ENCODE results near the gene SLC16A1.

Gene SLC16A1

DNA sequence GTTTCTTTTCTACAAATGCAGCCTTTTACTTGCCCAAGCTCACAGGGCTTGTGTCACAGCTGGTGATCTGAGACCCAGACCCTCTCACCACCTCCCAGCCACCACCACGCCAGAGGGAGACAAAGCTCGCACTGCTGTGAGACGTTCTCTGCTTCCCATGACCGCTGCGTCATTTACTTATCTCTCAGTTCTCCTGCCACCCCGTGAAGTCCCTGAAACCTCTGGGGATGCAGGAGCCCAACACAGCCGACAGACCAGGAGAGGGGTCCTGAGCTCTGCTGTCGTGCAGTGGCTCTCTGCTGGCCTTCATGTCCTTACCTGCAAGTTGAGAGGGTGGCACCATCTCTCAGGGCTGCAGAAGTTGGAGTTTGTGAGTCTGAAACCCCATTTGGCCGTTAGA, 77.7 kb downstream of the SLC16A1 start:
- no peak for DNase-seq

DNA sequence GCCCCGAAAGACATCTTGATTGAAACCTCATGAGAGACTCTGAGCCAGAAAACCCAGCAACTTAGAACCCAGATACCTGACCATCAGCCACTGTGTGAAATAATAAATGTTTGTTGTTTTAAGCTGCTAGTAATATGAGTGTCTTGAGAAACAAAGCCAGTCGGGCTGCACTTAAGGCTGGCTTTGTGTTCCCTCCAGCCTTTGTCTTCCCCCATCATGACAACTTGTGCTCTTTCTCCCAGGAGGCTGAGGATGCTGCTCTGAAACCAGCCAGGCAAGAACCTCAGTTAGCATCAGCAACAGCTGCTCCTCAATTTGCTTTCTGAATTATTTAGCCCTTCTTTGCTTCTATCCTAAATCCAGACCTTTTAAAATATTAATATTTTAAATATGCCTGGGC, 78.2 kb downstream of the SLC16A1 start:
- no peak for DNase-seq

DNA sequence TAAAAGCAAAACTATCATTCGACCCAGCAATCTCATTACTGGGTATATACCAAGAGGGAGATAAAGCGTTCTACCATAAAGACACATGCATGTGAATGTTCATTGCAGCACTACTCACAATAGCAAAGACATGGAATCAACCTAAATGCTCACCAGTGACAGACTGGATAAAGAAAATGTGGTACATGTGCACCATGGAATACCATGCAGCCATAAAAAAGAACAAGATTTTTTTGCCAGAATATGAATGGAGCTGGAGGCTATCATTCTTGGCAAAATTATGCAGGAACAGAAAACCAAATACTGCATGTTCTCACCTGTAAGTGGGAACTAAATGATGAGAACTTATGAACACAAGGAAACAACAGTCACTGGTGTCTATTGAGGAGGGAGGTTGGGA, 79.7 kb downstream of the SLC16A1 start:
- no peak for DNase-seq

DNA sequence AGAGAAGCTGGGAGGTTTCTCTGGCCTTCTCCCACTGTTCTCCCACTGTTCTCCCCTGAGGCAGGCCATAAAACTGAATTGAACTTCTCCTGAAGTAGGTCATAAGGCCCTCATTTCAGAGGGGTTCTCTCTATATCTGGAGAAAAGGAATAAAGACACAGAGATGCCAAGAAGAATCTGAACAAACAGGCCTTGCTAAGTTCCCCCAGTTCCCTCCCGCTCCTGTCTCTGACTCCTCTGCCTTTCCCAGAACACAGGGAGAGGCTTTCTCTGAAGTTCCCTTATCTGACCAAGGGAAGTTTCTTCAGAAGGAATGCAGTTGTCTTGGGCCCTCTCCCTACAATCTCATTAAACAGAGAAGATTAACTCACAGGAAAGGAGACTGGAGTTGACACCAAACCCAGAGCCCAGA, 83.4 kb downstream of the SLC16A1 start:
- peak; percentile 60 for DNase-seq

DNA sequence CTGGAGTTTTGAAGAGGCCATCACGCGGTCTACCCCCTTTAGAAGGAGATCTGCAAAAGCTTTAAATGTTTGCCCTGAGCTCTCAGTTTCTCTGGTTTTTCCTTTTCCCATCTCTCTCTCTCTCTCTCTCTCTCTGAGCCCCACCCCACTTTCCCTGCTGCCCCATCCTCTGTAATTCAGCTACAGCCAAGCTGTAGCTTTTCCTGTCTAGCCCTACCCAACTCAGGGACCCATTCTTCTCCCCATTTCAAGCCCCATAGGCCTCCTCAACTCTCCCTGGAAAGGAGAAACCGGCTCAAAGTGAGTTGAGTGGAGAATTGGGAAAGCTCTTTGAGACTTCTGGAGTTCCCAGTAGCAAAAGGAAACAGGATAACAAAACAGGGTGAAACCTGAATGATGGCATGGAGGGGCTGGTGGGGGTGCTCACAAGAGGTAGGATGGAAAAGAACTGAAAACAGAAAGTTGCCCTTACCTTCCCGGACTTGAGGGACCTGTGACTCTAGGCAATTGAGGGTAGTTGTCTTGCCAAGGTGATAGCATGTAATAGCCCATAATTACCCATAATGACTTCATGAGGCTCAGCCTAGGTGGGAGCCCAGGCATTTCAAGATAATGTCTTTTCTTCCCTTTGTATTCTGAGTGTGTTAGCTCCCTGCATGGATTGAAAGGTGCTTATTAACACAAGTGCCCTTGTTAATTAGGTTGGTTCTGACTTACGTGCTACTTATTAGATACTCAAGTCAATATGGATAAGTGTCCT, 84.9 kb downstream of the SLC16A1 start:
- DNase-seq = no peak

DNA sequence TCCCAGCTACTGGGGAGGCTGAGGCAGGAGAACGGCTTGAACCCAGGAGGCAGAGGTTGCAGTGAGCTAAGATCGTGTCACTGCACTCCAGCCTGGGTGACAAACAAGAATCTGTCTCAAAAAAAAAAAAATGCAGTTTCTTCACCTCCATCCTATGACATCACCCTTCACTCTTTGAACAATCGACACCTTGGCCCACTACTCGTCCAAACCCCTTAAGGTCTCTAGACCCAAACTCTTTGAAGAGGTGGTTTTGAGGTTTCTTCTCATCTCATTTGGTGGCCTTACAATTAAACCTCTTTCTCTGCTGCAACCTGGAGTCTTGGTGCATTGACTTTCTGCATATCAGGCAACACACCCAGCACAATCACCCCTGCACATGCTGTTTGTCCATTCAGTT, 86.1 kb downstream of the SLC16A1 start:
- DNase-seq = no peak

DNA sequence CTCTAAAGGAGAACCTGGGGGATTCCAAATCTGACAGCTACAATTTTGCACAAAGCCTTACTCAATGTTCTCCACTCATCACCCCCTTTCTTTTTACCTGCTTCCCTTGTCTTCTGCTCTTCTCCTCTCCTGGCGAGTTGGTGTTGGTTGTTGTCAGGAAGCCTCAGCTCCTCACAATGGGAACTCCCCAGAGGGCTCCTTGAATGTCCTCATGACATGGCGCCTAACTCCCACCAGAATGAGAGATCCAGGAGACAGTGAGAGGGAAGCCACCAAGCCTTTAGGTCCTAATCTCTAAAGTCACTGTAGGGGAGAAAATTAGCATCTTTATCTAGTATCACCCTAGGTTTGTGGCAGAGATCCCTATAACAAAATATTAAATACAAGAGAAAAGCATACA, 87.8 kb downstream of the SLC16A1 start:
- DNase-seq = no peak

DNA sequence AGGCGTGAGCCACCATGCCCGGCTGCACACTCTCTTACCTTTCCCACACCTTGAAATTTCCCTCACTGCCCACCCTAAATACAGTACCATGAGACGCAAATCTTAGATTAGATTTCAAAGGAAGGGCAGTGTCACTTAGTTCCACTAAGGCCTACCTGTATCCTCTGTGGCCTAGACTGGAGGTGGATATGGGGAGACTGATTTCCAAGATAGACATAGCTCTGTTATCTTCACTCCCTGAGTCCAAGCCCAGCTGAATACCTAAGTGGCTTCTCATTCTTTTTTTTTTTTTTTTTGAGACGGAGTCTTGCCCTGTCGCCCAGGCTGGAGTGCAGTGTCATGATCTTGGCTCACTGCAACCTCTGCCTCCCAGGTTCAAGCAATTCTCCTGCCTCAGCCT, 89.0 kb downstream of the SLC16A1 start:
- DNase-seq = no peak

DNA sequence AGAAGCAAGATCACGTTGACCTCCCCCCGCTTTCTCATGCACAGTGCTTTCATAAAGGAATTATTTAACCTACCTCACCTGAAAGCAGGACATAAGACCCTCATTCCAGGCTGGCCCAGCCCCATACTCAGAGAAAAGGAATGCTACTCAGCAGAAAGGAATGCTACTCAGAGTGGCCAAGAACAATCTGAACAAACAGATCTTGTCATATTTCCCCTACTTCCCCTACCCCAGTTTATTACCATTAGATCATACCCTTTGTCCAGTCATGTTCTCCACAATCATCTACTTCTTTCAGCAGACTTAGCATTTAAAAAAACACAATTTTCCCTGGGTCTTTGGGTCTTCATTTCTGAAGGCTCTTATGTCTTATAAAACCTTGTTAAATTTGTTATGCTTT, 89.8 kb downstream of the SLC16A1 start:
- DNase-seq = no peak

DNA sequence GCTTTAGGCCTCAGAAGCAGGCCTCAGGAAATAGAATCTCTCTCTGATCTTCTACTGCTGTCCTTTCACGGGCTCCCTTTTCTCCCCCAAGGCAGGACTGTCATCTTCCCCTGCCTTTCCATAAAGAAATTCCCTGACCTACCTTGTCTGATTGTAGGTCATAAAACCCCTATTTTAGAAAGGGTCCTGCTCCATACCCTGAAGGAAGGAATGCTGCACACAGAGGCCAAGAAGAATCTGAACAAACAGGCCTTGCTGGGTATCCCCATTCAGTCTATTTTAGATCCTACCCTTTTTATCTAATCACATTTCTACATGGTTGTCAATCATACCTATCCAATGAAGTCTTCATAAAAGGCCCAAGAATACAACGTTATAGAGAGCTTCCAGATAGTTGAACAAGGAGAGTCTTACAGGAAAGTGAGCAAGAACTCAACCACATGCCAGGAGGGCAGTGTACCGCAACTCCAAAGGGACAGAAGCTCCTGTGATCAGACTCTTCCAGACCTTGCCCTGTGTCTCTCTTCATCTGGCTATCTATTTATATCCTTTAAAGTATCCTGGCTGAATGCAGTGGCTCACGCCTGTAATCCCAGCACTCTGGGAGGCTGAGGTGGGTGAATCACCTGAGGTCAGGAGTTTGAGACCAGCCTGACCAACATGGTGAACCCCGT, 93.1 kb downstream of the SLC16A1 start:
- no peak for DNase-seq

Data from NCI-H82 (cell line).